H1 (cell line): ENCODE measurements around the gene LRRC2. TPM values are rescaled to one million over a fixed set of nuclear protein-coding genes. Genes with fewer than 3 reads are reported as not detected.

ENCODE experiments used
- CTCF ChIA-PET: fragments of 300-600 bp; sonication (Branson Sonifier 250); formaldehyde crosslinking; loops from one replicate; lab custom pipeline; 2021; ENCODE audit not compliant: partially characterized antibody; lab: Charles Lee
- POLR2A ChIA-PET: fragments of 300-600 bp; sonication (Branson Sonifier 250); formaldehyde crosslinking; loops from one replicate; lab custom pipeline; 2021; ENCODE audit warnings: inconsistent platforms; ENCODE audit not compliant: partially characterized antibody; lab: Charles Lee
- DNase-seq, 2 experiments: peaks; one replicate each; pipeline versions ENCODE4 v3.0.0 to v3.0.0-alpha.2; 2010 to 2022; ENCODE audit warnings: low spot score in 2 of 2, low read depth in 1 of 2, mixed read lengths in 1 of 2
- FAIRE-seq: peaks from 2 replicates; lab custom pipeline; 2011; peaks lifted over from hg19 to GRCh38; lab: Jason Lieb, UNC
- H2AFZ ChIP-seq: 2 replicates; pipeline ENCODE4 v1.8.1; 2012; ENCODE audit warnings: low read length, inconsistent platforms
- H2AK5ac ChIP-seq: 2 replicates; pipeline ENCODE4 v1.6.1; 2013; ENCODE audit warnings: low read depth, low read length
- H2BK120ac ChIP-seq: replicated peaks from 2 replicates; pipeline ENCODE3; 2013; ENCODE audit warnings: low read depth, low read length, inconsistent platforms
- H2BK12ac ChIP-seq: 2 replicates; pipeline ENCODE4 v1.6.1; 2013; ENCODE audit warnings: low read depth, low read length
- H2BK15ac ChIP-seq: 2 replicates; pipeline ENCODE4 v1.6.1; 2013; ENCODE audit warnings: low read length
- H2BK20ac ChIP-seq: 2 replicates; pipeline ENCODE4 v1.6.1; 2013; ENCODE audit warnings: low read length
- H2BK5ac ChIP-seq: 2 replicates; pipeline ENCODE4 v1.6.1; 2013; ENCODE audit warnings: low read depth, low read length
- H3K14ac ChIP-seq: 2 replicates; pipeline ENCODE4 v1.6.1; 2013; ENCODE audit warnings: inconsistent platforms; ENCODE audit not compliant: insufficient read length
- H3K18ac ChIP-seq: 2 replicates; pipeline ENCODE4 v1.6.1; 2013; ENCODE audit warnings: low read length; ENCODE audit errors: extremely low read depth
- H3K23ac ChIP-seq: 2 replicates; pipeline ENCODE4 v1.6.1; 2013; ENCODE audit warnings: inconsistent platforms; ENCODE audit not compliant: insufficient read length
- H3K23me2 ChIP-seq: 2 replicates; pipeline ENCODE4 v1.6.1; 2013; ENCODE audit warnings: low read depth, low read length
- H3K27ac ChIP-seq: 2 replicates; pipeline ENCODE4 v1.6.1; 2011; ENCODE audit warnings: low read depth, low read length, inconsistent platforms
- H3K27me3 ChIP-seq, 4 experiments: replicated peaks in 1 of 4; 1 replicate in 1 of 4; 2 replicates in 3 of 4; pipeline versions ENCODE4 v1.6.1 to v1.8.1; 2011 to 2013; ENCODE audit warnings: low read length in 3 of 4, mild to moderate bottlenecking in 3 of 4, inconsistent platforms in 2 of 4, mixed read lengths in 2 of 4, moderate library complexity in 1 of 4; ENCODE audit not compliant: control insufficient read depth in 3 of 4, insufficient read depth in 3 of 4; ENCODE audit errors: extremely low read depth in 1 of 4
- H3K36me3 ChIP-seq, 4 experiments: 2 replicates each; pipeline versions ENCODE4 v1.6.1 to v1.8.1; 2011 to 2013; ENCODE audit warnings: mild to moderate bottlenecking in 4 of 4, low read length in 3 of 4, moderate library complexity in 2 of 4, control low read depth in 1 of 4, inconsistent platforms in 1 of 4; ENCODE audit not compliant: insufficient read depth in 4 of 4, control insufficient read depth in 2 of 4
- H3K4ac ChIP-seq: replicated peaks from 2 replicates; pipeline ENCODE3; 2013; ENCODE audit warnings: low read length, low read depth, mixed read lengths, inconsistent platforms; ENCODE audit not compliant: insufficient read length
- H3K4me1 ChIP-seq, 4 experiments: replicated peaks in 1 of 4; 1 replicate in 1 of 4; 2 replicates in 3 of 4; pipeline versions ENCODE4 v1.6.1 to v1.8.1; 2011 to 2013; ENCODE audit warnings: low read length in 3 of 4, inconsistent platforms in 2 of 4, mixed read lengths in 1 of 4; ENCODE audit not compliant: insufficient read depth in 4 of 4, control insufficient read depth in 3 of 4
- H3K4me2 ChIP-seq, 2 experiments: 2 replicates each; pipeline versions ENCODE4 v1.6.1 to v1.8.1; 2011 to 2013; ENCODE audit warnings: low read depth in 2 of 2, low read length in 2 of 2, control low read depth in 1 of 2, inconsistent platforms in 1 of 2, mild to moderate bottlenecking in 1 of 2; ENCODE audit not compliant: insufficient read depth in 1 of 2
- H3K4me3 ChIP-seq, 4 experiments: fragments of 200-600, 300-600 bp in 1 of 4; sonication (generic), shearing (Covaris generic), sonication (Bioruptor Twin) in 1 of 4; 2 replicates each; pipeline versions ENCODE4 v1.5.1 to v1.8.1; 2011 to 2016; ENCODE audit warnings: low read length in 4 of 4, low read depth in 3 of 4, control low read depth in 2 of 4, inconsistent platforms in 2 of 4, mild to moderate bottlenecking in 2 of 4, mixed read lengths in 1 of 4, moderate library complexity in 1 of 4; ENCODE audit not compliant: insufficient read depth in 2 of 4; ENCODE audit errors: extremely low read depth in 1 of 4
- H3K56ac ChIP-seq: replicated peaks from 2 replicates; pipeline ENCODE3; 2013; ENCODE audit warnings: low read depth, mild to moderate bottlenecking, mixed read lengths, low read length, inconsistent platforms; ENCODE audit not compliant: insufficient read length
- H3K79me1 ChIP-seq: 2 replicates; pipeline ENCODE4 v1.6.1; 2013; ENCODE audit warnings: low read depth, low read length, control low read depth
- H3K79me2 ChIP-seq, 2 experiments: 2 replicates each; pipeline versions ENCODE4 v1.6.1 to v1.8.1; 2012 to 2013; ENCODE audit warnings: low read length in 2 of 2, mild to moderate bottlenecking in 2 of 2, inconsistent platforms in 1 of 2; ENCODE audit not compliant: insufficient read depth in 2 of 2, control insufficient read depth in 1 of 2
- H3K9ac ChIP-seq, 4 experiments: replicated peaks in 1 of 4; 1 replicate in 1 of 4; 2 replicates in 3 of 4; pipeline versions ENCODE4 v1.6.1 to v1.8.1; 2011 to 2013; ENCODE audit warnings: low read depth in 3 of 4, low read length in 3 of 4, control low read depth in 2 of 4, mild to moderate bottlenecking in 2 of 4, moderate library complexity in 2 of 4, inconsistent platforms in 1 of 4; ENCODE audit errors: extremely low read depth in 1 of 4
- H3K9me3 ChIP-seq, 2 experiments: 2 replicates each; pipeline versions ENCODE4 v1.6.1 to v1.8.1; 2012 to 2013; ENCODE audit warnings: mild to moderate bottlenecking in 2 of 2, moderate library complexity in 2 of 2, control low read depth in 1 of 2, inconsistent platforms in 1 of 2, low read depth in 1 of 2, low read length in 1 of 2, mixed read lengths in 1 of 2; ENCODE audit not compliant: insufficient read depth in 2 of 2
- H4K20me1 ChIP-seq, 2 experiments: replicated peaks in 1 of 2; 2 replicates each; pipeline versions ENCODE3 to v1.8.1; 2011 to 2013; ENCODE audit warnings: inconsistent platforms in 2 of 2, low read length in 2 of 2, mild to moderate bottlenecking in 1 of 2; ENCODE audit not compliant: insufficient read depth in 2 of 2, control insufficient read depth in 1 of 2
- H4K5ac ChIP-seq: 2 replicates; pipeline ENCODE4 v1.6.1; 2013; ENCODE audit warnings: low read length, low read depth, mixed read lengths, inconsistent platforms; ENCODE audit not compliant: insufficient read length
- H4K8ac ChIP-seq: 2 replicates; pipeline ENCODE4 v1.8.0; 2013; ENCODE audit warnings: mild to moderate bottlenecking, moderate library complexity, low read length, inconsistent platforms; ENCODE audit not compliant: insufficient read depth; ENCODE audit errors: extremely low read depth
- H4K91ac ChIP-seq: replicated peaks from 2 replicates; pipeline ENCODE3; 2013; ENCODE audit warnings: low read length, mixed read lengths, inconsistent platforms; ENCODE audit not compliant: insufficient read length
- ASH2L ChIP-seq: fragments of 200-600, 300-600 bp; sonication (generic); IDR thresholded peaks from one replicate; pipeline ENCODE4 v1.7.1; 2017; ENCODE audit warnings: low read length
- CBX8 ChIP-seq: fragments of 300-800, 300-1000 bp; sonication (generic); IDR thresholded peaks from 2 replicates; pipeline ENCODE4 v1.7.1; 2016; ENCODE audit warnings: low read depth, low read length, borderline replicate concordance
- CTBP2 ChIP-seq: IDR thresholded peaks from 2 replicates; pipeline ENCODE4 v1.7.0; 2011; ENCODE audit warnings: borderline replicate concordance, mild to moderate bottlenecking, moderate library complexity, mixed read lengths, low read length; ENCODE audit not compliant: insufficient read depth, insufficient read length
- HDAC6 ChIP-seq: IDR thresholded peaks from one replicate; pipeline ENCODE4 v1.7.1; 2012; ENCODE audit warnings: low read depth, mild to moderate bottlenecking, inconsistent platforms, low read length, moderate library complexity
- SIN3A ChIP-seq, 2 experiments: IDR thresholded peaks in 1 of 2; conservative IDR thresholded peaks in 1 of 2; 2 replicates each; pipeline ENCODE4 v1.6.1; 2011 to 2012; ENCODE audit warnings: low read length in 2 of 2, improper control_type of control experiment in 1 of 2, low read depth in 1 of 2, mild to moderate bottlenecking in 1 of 2
- SP1 ChIP-seq: IDR thresholded peaks from 2 replicates; pipeline ENCODE4 v1.6.1; 2011; ENCODE audit warnings: low read depth, low read length
- SUZ12 ChIP-seq: fragments of 200-600 bp; sonication (generic); IDR thresholded peaks from 2 replicates; pipeline ENCODE4 v1.6.1; 2012; ENCODE audit warnings: mild to moderate bottlenecking, inconsistent platforms, low read length, moderate library complexity, mixed read lengths
- TBP ChIP-seq: IDR thresholded peaks from 2 replicates; pipeline ENCODE4 v1.6.1; 2011; ENCODE audit warnings: low read depth, low read length, improper control_type of control experiment
- WGBS, 2 experiments: shearing (Covaris generic) in 1 of 2; methylation state at CpG; one replicate each; pipeline versions ENCODE4 v1.1.6 to v1.1.7; 2013 to 2015; ENCODE audit warnings: low lambda C conversion rate in 2 of 2, mixed read lengths in 2 of 2, inconsistent platforms in 1 of 2, low coverage in 1 of 2, missing lambda C conversion rate in 1 of 2; ENCODE audit not compliant: insufficient replicate concordance in 2 of 2, insufficient coverage in 1 of 2, insufficient read length in 1 of 2; ENCODE audit errors: extremely low coverage in 1 of 2, missing lambda C conversion rate in 1 of 2; 5-methylcytosine and 5-hydroxymethylcytosine counted together
- polyA plus RNA-seq, 7 experiments: library from polyadenylated mRNA; depleted of rRNA in 3 of 7; stranded (reverse) in 5 of 7; unstranded in 2 of 7; fragments of >200 nt in 5 of 7; fragments of 200-250 nt in 2 of 7; gene quantifications; 1 replicate in 5 of 7; 2 replicates in 1 of 7; 4 replicates in 1 of 7; pipeline versions ENCODE4 v1.2.1 to v1.2.3, GENCODE V29; 2011 to 2013; ENCODE audit warnings: missing spikeins in 2 of 7, mixed read lengths in 2 of 7
- total RNA-seq: library from RNA; stranded (reverse); fragmentation: NEBNext Ultra II Directional; extraction: Animal tissue kit (Norgen Biotek cat#: 25700); gene quantifications from 2 replicates; pipeline ENCODE4 v1.2.1, GENCODE V29; 2021

LRRC2 gene
- total and polyA plus RNA-seq, 2 of the 8 experiments (the other 6 are each of a cell fraction or from before 2014, with no cell fraction given) = 1.4 to 6.4 TPM

GRCh38 chr3:46561511-46561910 is 4.6 kb downstream of the LRRC2 start:
- Histone ChIP-seq H4K8ac (no peak overlapping the region), H3K27me3 (no peaks in the 10 kb centered on the region; a peak in 2 of 7 replicates), H4K20me1 (no peaks in the 10 kb centered on the region), H3K27ac (no peak overlapping the region), H3K18ac (peak overlapping the region; percentile 52), H2BK120ac (peak overlapping the region; percentile 49), H2AK5ac (no peak overlapping the region; the same call in 1 of the 2 replicates), H4K5ac (no peak overlapping the region), H3K56ac (no peak overlapping the region), H3K14ac (no peak overlapping the region), H2AFZ (no peak overlapping the region), H2BK5ac (peak overlapping the region; percentile 79; the same call in 1 of the 2 replicates), H3K9ac (no peak overlapping the region), H3K79me2 (peaks cover 0 to 3% of the 10 kb centered on the region in 2 experiments; a peak in 2 of 4 replicates), H2BK12ac (peak overlapping the region; percentile 31), H3K4ac (peak overlapping the region; percentile 19), H3K4me2 (no peak overlapping the region), H3K4me1 (peaks cover 12 to 34% (median 18%) of the 10 kb centered on the region in 4 experiments), H2BK15ac (no peak overlapping the region), H3K36me3 (no peaks in the 10 kb centered on the region), H3K9me3 (peaks cover 3 to 6% of the 10 kb centered on the region in 2 experiments; a peak in 1 of 4 replicates), H2BK20ac (0 out of 2 replicates have a peak overlapping the region, but pooled peaks have one; percentile 82), H3K23me2 (peaks cover 3% of the 10 kb centered on the region; the same call in 1 of the 2 replicates), H4K91ac (peak overlapping the region; percentile 29), H3K79me1 (no peaks in the 10 kb centered on the region), H3K4me3 (no peak overlapping the region), H3K23ac (no peak overlapping the region)
- FAIRE-seq (no peak), DNase-seq (peak in 1 of 2 experiments; percentile 39)
- CTCF ChIA-PET = interaction anchor here (0.7 to 6.3 kb wide), 9 partner anchors 10 to 283 kb away, joined by 3 to 45 read pairs (median 4); a partner anchor contains a TSS
- 83% methylated on average over 2 of the region's 2 CpGs; no CpG with 5 or more reads in 1 of the 2 experiments for WGBS, 2 experiments
- POLR2A ChIA-PET = interaction anchor here (0.8 to 6.9 kb wide), 9 partner anchors 10 to 99 kb away, joined by 3 to 101 read pairs (median 5); a partner anchor contains a TSS
- no peak for TF ChIP-seq TBP
- no peak for TF ChIP-seq HDAC6
- no peak for TF ChIP-seq CBX8
- TF ChIP-seq SP1 = no peak
- no peak for TF ChIP-seq ASH2L
- no peak for TF ChIP-seq CTBP2
- TF ChIP-seq SIN3A (conservative IDR thresholded peaks at IDR 0.05 in 1 of 2, IDR thresholded peaks at IDR 0.05 in 1 of 2; ENCODE audit: low read depth in 1 of 2, low read length in 2 of 2) = no peak
- no peak for TF ChIP-seq SUZ12
